ENCODE results near the gene LRRFIP1.

- no peak for TF ChIP-seq CTCF (IDR thresholded peaks at IDR 0.05; ENCODE audit: low read length)
- no peak for TF ChIP-seq EZH2 (optimal IDR thresholded peaks at IDR 0.05; ENCODE audit: low read depth, low read length)
- no peak for TF ChIP-seq EZH2phosphoT487 (IDR thresholded peaks at IDR 0.05; ENCODE audit: low read length)
These were observed 200.1 kb downstream of the LRRFIP1 start for GRCh38 chr2:237827421-237827987.

Data from MM.1S (cell line).